Stimulated activated CD4-positive, alpha-beta T cell treated with anti-CD3 and anti-CD28 coated beads, Interleukin-15, amount 100 ng/mL, for 1 hour (primary cell): Measurements from ENCODE around the gene TP53TG3.
"Not testable (repeated sequence)": the region's sequence is repeated elsewhere in the genome, so short reads cannot be mapped to it uniquely, and the experiment has no call there.

Experiments used
- DNase-seq, 2 donors: peaks; one replicate each; pipeline ENCODE4 v3.0.0-alpha.2; 2020; ENCODE audit warnings: low read depth in 1 of 2, low spot score in 1 of 2

The TP53TG3 gene

DNA sequence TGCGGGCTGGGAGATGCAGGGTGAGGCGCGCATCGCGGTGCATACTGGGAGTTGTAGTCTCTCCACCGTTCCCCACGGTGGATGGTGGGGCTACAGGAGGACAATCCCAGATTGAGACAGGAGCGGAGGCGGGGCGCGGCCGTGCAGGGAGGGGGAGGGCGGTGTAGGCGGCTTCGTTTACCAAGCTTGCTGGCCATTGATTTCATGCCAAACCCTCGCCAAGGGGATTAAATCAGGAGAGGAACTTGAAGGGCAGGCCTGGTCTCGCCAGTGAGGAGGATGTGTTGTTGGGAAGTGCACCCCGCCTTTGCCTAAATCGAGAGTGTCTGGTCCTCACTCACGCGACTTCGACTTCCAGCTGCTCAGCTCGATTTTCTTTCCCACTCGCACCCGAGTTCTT is at the start of gene TP53TG3:
Gene TP53TG3 (minus strand): TSS at position 101 of the 400 bp plus-strand sequence. CDS start 68 bp downstream, at position 33.
- not testable (repeated sequence) for DNase-seq

- DNase-seq: not testable (repeated sequence)
Measured at GRCh38 chr16:32650876-32651275, 25.1 kb downstream of the TP53TG3 start.

DNA sequence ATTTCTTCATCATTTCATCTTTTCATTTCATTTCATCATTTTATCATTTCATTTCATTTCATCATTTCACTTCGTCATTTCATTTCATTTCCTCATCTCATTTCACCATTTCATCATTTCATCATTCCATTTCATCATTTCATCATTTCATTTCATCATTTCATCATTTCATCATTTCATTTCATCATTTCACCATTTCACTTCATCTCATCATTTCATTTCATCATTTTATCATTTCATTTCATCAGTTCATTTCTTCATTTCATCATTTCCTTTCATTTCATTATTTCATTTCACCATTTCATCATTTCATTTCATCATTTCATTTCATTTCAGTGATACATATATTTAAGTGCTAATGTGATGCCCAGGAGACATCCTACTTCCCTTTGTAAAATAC is 28.4 kb downstream of the TP53TG3 start:
- DNase-seq: not testable (repeated sequence)

DNA sequence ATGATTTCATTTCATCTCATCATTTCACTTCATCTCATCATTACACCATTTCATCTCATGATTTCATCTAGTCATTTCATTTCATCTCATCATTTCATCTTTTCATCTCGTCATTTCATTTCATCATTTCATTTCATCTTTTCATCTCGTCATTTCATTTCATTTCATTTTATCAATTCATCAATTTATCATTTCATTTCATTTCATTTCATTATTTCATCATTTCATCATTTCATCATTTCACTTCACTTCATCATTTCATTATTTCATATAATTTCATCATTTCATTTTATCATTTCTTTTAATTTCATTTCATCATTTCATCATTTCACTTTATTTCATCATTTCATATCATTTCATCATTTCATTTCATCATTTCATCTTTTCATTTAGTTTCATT is 29.2 kb downstream of the TP53TG3 start:
- not testable (repeated sequence) for DNase-seq

GRCh38 chr16:32646177-32646576 is 29.8 kb downstream of the TP53TG3 start:
- DNase-seq: not testable (repeated sequence)

- not testable (repeated sequence) for DNase-seq
Measured at GRCh38 chr16:32645278-32645908, 30.6 kb downstream of the TP53TG3 start.

DNA sequence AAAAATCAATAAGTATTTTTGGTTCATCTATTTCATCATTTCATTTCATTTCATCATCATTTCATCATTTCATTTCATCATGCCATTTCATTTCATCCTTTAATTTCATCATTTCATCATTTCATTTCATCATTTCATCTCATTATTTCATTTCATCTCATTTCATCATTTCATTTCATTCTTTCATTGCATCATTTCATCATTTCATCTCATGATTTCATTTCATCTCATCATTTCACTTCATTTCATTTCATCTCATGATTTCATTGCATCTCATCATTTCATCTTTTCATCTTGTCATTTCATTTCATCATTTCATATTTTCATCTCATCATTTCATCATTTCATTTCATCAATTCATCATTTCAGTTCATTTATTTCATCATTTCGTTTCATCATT is 31.2 kb downstream of the TP53TG3 start:
- not testable (repeated sequence) for DNase-seq

DNA sequence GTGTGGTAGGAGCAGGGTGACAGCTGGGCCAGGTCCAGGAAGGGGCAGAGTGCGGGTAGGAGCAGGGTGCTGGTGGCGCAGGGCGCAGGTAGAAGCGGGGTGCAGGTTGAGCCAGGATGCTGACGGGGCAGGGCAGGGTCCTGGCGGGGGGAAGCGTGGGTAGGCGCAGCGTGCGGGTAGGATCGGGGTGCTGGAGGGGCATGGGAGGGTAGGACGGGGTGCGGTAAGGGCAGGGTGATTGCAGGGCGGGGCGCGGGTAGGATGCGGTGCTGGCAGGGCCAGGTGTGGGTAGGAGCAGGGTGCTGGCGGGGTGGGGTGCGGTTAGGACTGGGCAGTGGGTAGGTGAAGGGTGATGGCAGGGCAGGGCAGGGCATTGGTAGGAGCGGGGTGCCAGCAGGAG is 38.4 kb downstream of the TP53TG3 start:
- not testable (repeated sequence) for DNase-seq

DNA sequence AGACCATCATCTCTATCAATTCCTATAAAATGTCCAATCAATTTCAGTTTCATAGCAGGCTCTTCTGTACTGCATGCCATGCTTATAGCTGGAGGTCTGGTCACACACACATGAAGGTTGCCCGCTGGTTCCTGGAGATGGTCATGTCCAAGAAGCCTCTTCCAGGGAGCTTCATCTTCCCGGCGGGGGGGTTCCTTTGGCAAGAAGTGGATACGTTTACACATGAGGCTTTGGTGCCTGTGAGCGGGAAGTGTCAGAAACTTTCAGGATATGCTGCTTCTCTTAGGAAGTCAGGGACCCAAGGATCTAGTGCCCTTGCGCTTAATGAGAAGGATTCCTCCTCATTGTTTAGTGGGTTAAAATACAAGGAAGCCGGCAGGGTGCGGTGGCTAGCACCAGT is 43.9 kb downstream of the TP53TG3 start:
- DNase-seq: not testable (repeated sequence)
